ENCODE data around the gene PRKAG2.

DNA sequence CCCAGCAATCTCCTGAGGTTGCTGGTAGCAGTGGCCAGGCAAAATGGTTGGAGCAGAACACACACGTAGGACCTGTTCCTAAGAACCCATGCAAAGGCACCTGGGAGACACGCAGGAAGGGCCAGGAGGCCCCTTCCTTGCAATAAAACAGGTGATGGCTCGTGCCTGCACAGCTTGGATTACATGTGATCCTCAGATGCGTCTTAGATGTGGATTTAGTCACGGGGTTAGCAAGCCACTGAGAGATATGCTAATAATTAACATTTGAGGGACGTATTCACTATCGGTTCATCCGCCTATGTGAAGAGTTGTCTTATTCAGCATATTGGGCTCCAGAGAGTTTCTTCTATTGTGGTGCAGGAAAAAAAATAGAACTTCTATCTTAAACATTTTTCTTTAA lies 352.6 kb downstream of the PRKAG2 start:
- TF ChIP-seq, protein P1, sequence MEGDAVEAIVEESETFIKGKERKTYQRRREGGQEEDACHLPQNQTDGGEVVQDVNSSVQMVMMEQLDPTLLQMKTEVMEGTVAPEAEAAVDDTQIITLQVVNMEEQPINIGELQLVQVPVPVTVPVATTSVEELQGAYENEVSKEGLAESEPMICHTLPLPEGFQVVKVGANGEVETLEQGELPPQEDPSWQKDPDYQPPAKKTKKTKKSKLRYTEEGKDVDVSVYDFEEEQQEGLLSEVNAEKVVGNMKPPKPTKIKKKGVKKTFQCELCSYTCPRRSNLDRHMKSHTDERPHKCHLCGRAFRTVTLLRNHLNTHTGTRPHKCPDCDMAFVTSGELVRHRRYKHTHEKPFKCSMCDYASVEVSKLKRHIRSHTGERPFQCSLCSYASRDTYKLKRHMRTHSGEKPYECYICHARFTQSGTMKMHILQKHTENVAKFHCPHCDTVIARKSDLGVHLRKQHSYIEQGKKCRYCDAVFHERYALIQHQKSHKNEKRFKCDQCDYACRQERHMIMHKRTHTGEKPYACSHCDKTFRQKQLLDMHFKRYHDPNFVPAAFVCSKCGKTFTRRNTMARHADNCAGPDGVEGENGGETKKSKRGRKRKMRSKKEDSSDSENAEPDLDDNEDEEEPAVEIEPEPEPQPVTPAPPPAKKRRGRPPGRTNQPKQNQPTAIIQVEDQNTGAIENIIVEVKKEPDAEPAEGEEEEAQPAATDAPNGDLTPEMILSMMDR (IDR thresholded peaks at IDR 0.05): no peak
- no peak for TF ChIP-seq EP300 (IDR thresholded peaks at IDR 0.05)
- no peak for TF ChIP-seq POLR2A (IDR thresholded peaks at IDR 0.05)
